ENCODE data around the gene GABRD.

GRCh38 chr1:2045468-2046173 lies 26.5 kb downstream of the GABRD start:
- TF ChIP-seq REST (IDR thresholded peaks at IDR 0.05; ENCODE audit: insufficient read depth in 1 of 2, low read depth in 2 of 2, low read length in 2 of 2): no peak
- TF ChIP-seq TAF1 (IDR thresholded peaks at IDR 0.05; ENCODE audit: borderline replicate concordance, insufficient read depth, low read length): no peak
- TF ChIP-seq POLR2AphosphoS5 (IDR thresholded peaks at IDR 0.05; ENCODE audit: low read depth, low read length): no peak
- TF ChIP-seq FOXP2 (optimal IDR thresholded peaks at IDR 0.05; ENCODE audit: borderline replicate concordance, extremely low read depth, extremely low read length, insufficient read depth): no peak

All from PFSK-1 (cell line).